K562 (cell line): Measurements from ENCODE around the gene RAB6B. TPM values are rescaled to one million over a fixed set of nuclear protein-coding genes. Genes with fewer than 3 reads are reported as not detected.
A peak's percentile ranks its signal among the peaks of the same experiment; 100 is the strongest.

Experiments
- ATAC-seq: fragments of 200-7000 bp; cut with Tn5 transposase; 3 replicates; pipeline ENCODE4 v1.9.1; 2020; ENCODE audit warnings: moderate library complexity
- BruUV-seq: library from RNA; stranded (reverse); fragments of 400-500 nt; replicated peaks from 2 replicates; lab custom pipeline; 2021; lab: Mats Ljungman, UMichigan
- CTCF ChIA-PET: fragments of 300-600 bp; formaldehyde crosslinking; extraction: SDS; loops from one replicate; lab custom pipeline; 2021; ENCODE audit warnings: low intra/inter-chr PET ratio; lab: Yijun Ruan, JAX
- POLR2A ChIA-PET: fragments of 300-600, 350-650 bp; sonication (Branson Sonifier 250); formaldehyde crosslinking; extraction: SDS; loops from one replicate; lab custom pipeline; 2021; ENCODE audit warnings: antibody characterized with exemption, inconsistent platforms; lab: Yijun Ruan, JAX
- DNase-seq, 4 experiments: peaks; one replicate each; pipeline versions ENCODE4 v3.0.0 to v3.0.0-alpha.2; 2011 to 2018; ENCODE audit warnings: low spot score in 3 of 4, mixed read lengths in 3 of 4; ENCODE audit errors: extremely low read depth in 1 of 4
- FAIRE-seq: peaks from 2 replicates; lab custom pipeline; 2011; peaks lifted over from hg19 to GRCh38; lab: Jason Lieb, UNC
- H2AFZ ChIP-seq: 2 replicates; pipeline ENCODE4 v1.6.0; 2011; ENCODE audit warnings: low read depth, low read length, control low read depth, inconsistent platforms
- H3K27ac ChIP-seq: fragments of 200-600 bp; 3 replicates; pipeline ENCODE4 v1.8.0; 2011; ENCODE audit warnings: low read depth, mild to moderate bottlenecking, control low read depth, inconsistent platforms, low read length, moderate library complexity, mixed read lengths; ENCODE audit errors: extremely low read depth
- H3K27me3 ChIP-seq, 2 experiments: fragments of 300-600 bp in 1 of 2; 2 replicates in 1 of 2; 3 replicates in 1 of 2; pipeline versions ENCODE4 v1.6.0 to v1.8.0; 2011; ENCODE audit warnings: inconsistent platforms in 2 of 2, low read length in 2 of 2, mild to moderate bottlenecking in 1 of 2, mixed read lengths in 1 of 2, moderate library complexity in 1 of 2; ENCODE audit not compliant: control insufficient read depth in 2 of 2, insufficient read depth in 2 of 2
- H3K36me3 ChIP-seq: fragments of 300-600 bp; 3 replicates; pipeline ENCODE4 v1.8.0; 2011; ENCODE audit warnings: mild to moderate bottlenecking, low read length, inconsistent platforms; ENCODE audit not compliant: control insufficient read depth, insufficient read depth
- H3K4me1 ChIP-seq, 2 experiments: fragments of 200-600 bp in 1 of 2; replicated peaks in 1 of 2; 2 replicates in 1 of 2; 3 replicates in 1 of 2; pipeline versions ENCODE4 v1.5.1 to v1.8.0; 2011; ENCODE audit warnings: inconsistent platforms in 2 of 2, low read length in 2 of 2, mild to moderate bottlenecking in 1 of 2, mixed read lengths in 1 of 2, moderate library complexity in 1 of 2; ENCODE audit not compliant: control insufficient read depth in 2 of 2, insufficient read depth in 2 of 2
- H3K4me2 ChIP-seq: 2 replicates; pipeline ENCODE4 v1.6.1; 2011; ENCODE audit warnings: low read length, control low read depth, inconsistent platforms, mixed read lengths; ENCODE audit not compliant: insufficient read depth
- H3K4me3 ChIP-seq: fragments of 200-600 bp; sonication (generic), shearing (Covaris generic); 2 replicates; pipeline ENCODE4 v1.5.1; 2016; ENCODE audit warnings: control low read depth, inconsistent platforms
- H3K79me2 ChIP-seq: fragments of 200-600 bp; 3 replicates; pipeline ENCODE4 v1.8.0; 2011; ENCODE audit warnings: low read length, inconsistent platforms; ENCODE audit not compliant: control insufficient read depth, insufficient read depth
- H3K9ac ChIP-seq, 2 experiments: 2 replicates each; pipeline versions ENCODE4 v1.6.0 to v1.6.1; 2011; ENCODE audit warnings: low read depth in 2 of 2, low read length in 2 of 2, control low read depth in 1 of 2, inconsistent platforms in 1 of 2, mild to moderate bottlenecking in 1 of 2, mixed read lengths in 1 of 2; ENCODE audit not compliant: insufficient read depth in 1 of 2
- H3K9me1 ChIP-seq: one replicate; pipeline ENCODE4 v1.6.0; 2011; ENCODE audit warnings: inconsistent platforms, mild to moderate bottlenecking, low read length, moderate library complexity; ENCODE audit not compliant: control insufficient read depth, insufficient read depth
- H3K9me3 ChIP-seq: replicated peaks from 2 replicates; pipeline ENCODE4 v1.5.1; 2011; ENCODE audit warnings: low read depth, low read length, inconsistent platforms; ENCODE audit not compliant: control insufficient read depth, insufficient read depth
- H4K20me1 ChIP-seq: replicated peaks from 2 replicates; pipeline ENCODE4 v1.6.1; 2011; ENCODE audit warnings: low read length, inconsistent platforms, mixed read lengths; ENCODE audit not compliant: control insufficient read depth, insufficient read depth
- CREM ChIP-seq: IDR thresholded peaks from 2 replicates; pipeline ENCODE4 v1.6.1; 2014; ENCODE audit warnings: antibody characterized with exemption, low read depth
- GTF2B ChIP-seq: IDR thresholded peaks from 2 replicates; pipeline ENCODE4 v1.6.1; 2011; ENCODE audit not compliant: insufficient read length; ENCODE audit errors: extremely low read depth
- ILF3 ChIP-seq: fragments of 450-650 bp; IDR thresholded peaks from 2 replicates; pipeline ENCODE4 v1.6.1; 2018; ENCODE audit warnings: antibody characterized with exemption, mild to moderate bottlenecking, moderate library complexity, borderline replicate concordance
- ZNF140 ChIP-seq: fragments of 250-450 bp; sonication (Bioruptor Pico); IDR thresholded peaks from 2 replicates; pipeline ENCODE4 v1.8.0; 2021; ENCODE audit warnings: moderate library complexity, mild to moderate bottlenecking, inconsistent platforms
- ZNF197 ChIP-seq: fragments of 200-800 bp; sonication (Bioruptor generic); IDR thresholded peaks from 2 replicates; pipeline ENCODE4 v1.6.1; 2016; ENCODE audit warnings: low read depth, missing genetic modification characterization, missing compliant biosample characterization
- ZNF280A ChIP-seq: fragments of 450-650 bp; IDR thresholded peaks from 2 replicates; pipeline ENCODE4 v1.6.1; 2018; ENCODE audit warnings: mild to moderate bottlenecking, low read depth; ENCODE audit not compliant: partially characterized antibody
- ZNF318 ChIP-seq, 2 experiments: fragments of 450-650 bp; IDR thresholded peaks; 2 replicates each; pipeline ENCODE4 v1.6.1; 2016; ENCODE audit warnings: mild to moderate bottlenecking in 2 of 2, borderline replicate concordance in 1 of 2, low read depth in 1 of 2, moderate library complexity in 1 of 2
- ZNF395 ChIP-seq: fragments of 200-800 bp; sonication (Bioruptor generic); IDR thresholded peaks from 2 replicates; pipeline ENCODE4 v1.6.1; 2017; ENCODE audit warnings: missing genetic modification characterization, missing compliant biosample characterization
- WGBS: fragments of 100-300 bp; shearing (Covaris generic); methylation state at CpG from one replicate; pipeline ENCODE4 v1.1.6; 2016; ENCODE audit warnings: low coverage, mixed read lengths; ENCODE audit not compliant: insufficient coverage; ENCODE audit errors: missing lambda C conversion rate; 5-methylcytosine and 5-hydroxymethylcytosine counted together
- in situ Hi-C: fragments of 300-500 bp; cut with MboI; formaldehyde crosslinking; loops from 4 replicates; pipeline ENCODE4 v1.15.0; 2018; ENCODE audit warnings: inconsistent platforms, mixed read lengths
- intact Hi-C: fragments of 100-400 bp; cut with micrococcal nuclease; formaldehyde crosslinking; loops from 2 replicates; pipeline ENCODE4 v1.14.2; 2022
- polyA plus RNA-seq, 8 experiments: library from polyadenylated mRNA; depleted of rRNA in 4 of 8; stranded (reverse) in 5 of 8; unstranded in 3 of 8; fragments of >200 nt; fragmentation: Nextera tagmentation in 2 of 8; fragmentation: Illumina TruSeq in 1 of 8; extraction: Ambion mirVana in 2 of 8; extraction: Trizol in 1 of 8; gene quantifications; 2 replicates each; pipeline versions ENCODE4 v1.2.1 to v1.2.3, GENCODE V29; 2011 to 2014; ENCODE audit warnings: inconsistent platforms in 1 of 8, missing spikeins in 1 of 8
- total RNA-seq, 7 experiments: library from RNA; depleted of rRNA in 6 of 7; stranded (reverse); fragments of >200 nt in 6 of 7; fragmentation: Illumina TruSeq in 2 of 7; extraction: Trizol in 2 of 7; gene quantifications; 2 replicates each; pipeline versions ENCODE4 v1.2.1 to v1.2.3, GENCODE V29; 2011 to 2021; ENCODE audit warnings: low replicate concordance in 1 of 7

The RAB6B gene
- total and polyA plus RNA-seq, 9 of the 15 experiments (the other 6 are each of a cell fraction or from before 2014, with no cell fraction given), result 0.60 to 18.1 (median 1.5) TPM

- Histone ChIP-seq H3K9ac (no peak overlapping the region; a peak in 1 of 4 replicates), H2AFZ (no peak overlapping the region), H3K9me1 (no peaks in the 10 kb centered on the region), H3K4me2 (no peak overlapping the region), H3K4me1 (peaks cover 5 to 9% of the 10 kb centered on the region in 2 experiments; a peak in 4 of 5 replicates), H4K20me1 (no peaks in the 10 kb centered on the region), H3K79me2 (no peaks in the 10 kb centered on the region), H3K27ac (no peak overlapping the region), H3K36me3 (no peaks in the 10 kb centered on the region), H3K27me3 (no peaks in the 10 kb centered on the region), H3K9me3 (no peaks in the 10 kb centered on the region), H3K4me3 (no peak overlapping the region)
- no TSS peak for BruUV-seq
- in situ Hi-C loops, result no loop called here
- ChIA-PET POLR2A (interaction anchor here (0.8 kb wide), 1 partner anchor 15 kb away, joined by 4 read pairs; no protein-coding TSS in a partner anchor), CTCF (no interaction called here)
- ATAC-seq (peak; percentile 72), DNase-seq (peak; percentile 38 to 50 (median 46)), FAIRE-seq (peak; percentile 60)
- intact Hi-C loops, result no loop called here
- WGBS, result 3% methylated on average over 6 of the region's 7 CpGs
- TF ChIP-seq GTF2B (no peak), ZNF140 (no peak), ZNF395 (CRISPR knock-in tag) (no peak), ZNF280A (no peak), CREM (peak; percentile 35; the same call in 1 of the 2 replicates), ZNF318 (IDR thresholded peaks at IDR 0.05; ENCODE audit: borderline replicate concordance in 1 of 2, low read depth in 1 of 2) (0 out of 4 replicates have a peak, but pooled peaks of 1 of the 2 experiments have one; percentile 44), ILF3 (no peak), ZNF197 (CRISPR knock-in tag) (no peak)
Observed at GRCh38 chr3:133843634-133844033, 52.0 kb downstream of the RAB6B start.
